GM12878 (cell line): ENCODE data around the gene JPH4. TPM values are rescaled to one million over a fixed set of nuclear protein-coding genes. Genes with fewer than 3 reads are reported as not detected.
A peak's percentile ranks its signal among the peaks of the same experiment; 100 is the strongest.

ENCODE experiments used
- ATAC-seq: fragments of 200-7000 bp; cut with Tn5 transposase; 3 replicates; pipeline ENCODE4 v1.9.1; 2020; ENCODE audit warnings: mild to moderate bottlenecking, moderate library complexity
- BruUV-seq: library from RNA; stranded (reverse); fragments of 400-500 nt; replicated peaks from 2 replicates; lab custom pipeline; 2021; lab: Mats Ljungman, UMichigan
- CTCF ChIA-PET: fragments of 300-600 bp; sonication (Branson Sonifier 250); formaldehyde crosslinking; extraction: SDS; loops from one replicate; lab custom pipeline; 2021; ENCODE audit warnings: inconsistent platforms; lab: Yijun Ruan, JAX
- POLR2A ChIA-PET: fragments of 350-600 bp; formaldehyde crosslinking; extraction: SDS; loops from one replicate; lab custom pipeline; 2021; ENCODE audit warnings: inconsistent platforms; lab: Charles Lee
- RAD21 ChIA-PET: fragments of 300-600 bp; sonication (Branson Sonifier 250); formaldehyde crosslinking; loops from one replicate; lab custom pipeline; 2023; ENCODE audit warnings: antibody characterized with exemption; ENCODE audit not compliant: unreplicated experiment; lab: Charles Lee
- SMC1A ChIA-PET: fragments of 300-600 bp; sonication (Branson Sonifier 250); formaldehyde crosslinking; loops from one replicate; lab custom pipeline; 2023; ENCODE audit not compliant: unreplicated experiment, uncharacterized antibody; lab: Charles Lee
- DNase-seq: peaks from one replicate; pipeline ENCODE4 v3.0.0-alpha.2; 2011; ENCODE audit warnings: low read depth, low spot score
- FAIRE-seq: peaks from 3 replicates; lab custom pipeline; 2011; peaks lifted over from hg19 to GRCh38; lab: Jason Lieb, UNC
- H2AFZ ChIP-seq: 2 replicates; pipeline ENCODE4 v1.6.0; 2011; ENCODE audit warnings: low read depth, low read length, control low read depth; ENCODE audit not compliant: control insufficient read depth
- H3K27ac ChIP-seq: 2 replicates; pipeline ENCODE4 v1.5.1; 2011; ENCODE audit warnings: control low read depth; ENCODE audit not compliant: control insufficient read depth, insufficient read depth
- H3K27me3 ChIP-seq, 2 experiments: replicated peaks in 1 of 2; 2 replicates each; pipeline versions ENCODE4 v1.6.0 to v1.6.1; 2011; ENCODE audit warnings: low read length in 1 of 2; ENCODE audit not compliant: control insufficient read depth in 2 of 2, insufficient read depth in 2 of 2
- H3K36me3 ChIP-seq, 2 experiments: 2 replicates each; pipeline ENCODE4 v1.5.1; 2011; ENCODE audit warnings: low read length in 1 of 2; ENCODE audit not compliant: control insufficient read depth in 2 of 2, insufficient read depth in 2 of 2
- H3K4me1 ChIP-seq: 2 replicates; pipeline ENCODE4 v1.6.1; 2011; ENCODE audit warnings: mild to moderate bottlenecking, low read length, moderate library complexity, mixed read lengths; ENCODE audit not compliant: control insufficient read depth, insufficient read depth
- H3K4me2 ChIP-seq: 2 replicates; pipeline ENCODE4 v1.6.0; 2011; ENCODE audit warnings: control low read depth; ENCODE audit not compliant: control insufficient read depth, insufficient read depth
- H3K4me3 ChIP-seq: fragments of 200-600 bp; sonication (generic); 2 replicates; pipeline ENCODE4 v1.5.1; 2016
- H3K79me2 ChIP-seq: 2 replicates; pipeline ENCODE4 v1.6.0; 2011; ENCODE audit warnings: low read length; ENCODE audit not compliant: control insufficient read depth, insufficient read depth
- H3K9ac ChIP-seq: 2 replicates; pipeline ENCODE4 v1.8.0; 2011; ENCODE audit warnings: low read length, control low read depth, mixed read lengths; ENCODE audit not compliant: control insufficient read depth, insufficient read depth
- H3K9me3 ChIP-seq: replicated peaks from 3 replicates; pipeline ENCODE4 v1.5.1; 2011; ENCODE audit warnings: mild to moderate bottlenecking, low read length; ENCODE audit not compliant: control insufficient read depth, insufficient read depth
- H4K20me1 ChIP-seq: 2 replicates; pipeline ENCODE4 v1.6.0; 2011; ENCODE audit not compliant: control insufficient read depth, insufficient read depth
- BACH1 ChIP-seq: fragments of 450-650 bp; IDR thresholded peaks from 2 replicates; pipeline ENCODE4 v1.6.1; 2017; ENCODE audit warnings: mild to moderate bottlenecking, borderline replicate concordance
- E4F1 ChIP-seq: fragments of 450-650 bp; IDR thresholded peaks from 2 replicates; pipeline ENCODE4 v1.6.1; 2018; ENCODE audit warnings: borderline replicate concordance, mild to moderate bottlenecking; ENCODE audit not compliant: partially characterized antibody
- NBN ChIP-seq: fragments of 450-650 bp; IDR thresholded peaks from 2 replicates; pipeline ENCODE4 v1.6.1; 2016
- POLR2A ChIP-seq: IDR thresholded peaks from 2 replicates; pipeline ENCODE4 v1.6.1; 2011; ENCODE audit warnings: low read depth, mild to moderate bottlenecking, low read length
- STAT1 ChIP-seq: fragments of 450-650 bp; conservative IDR thresholded peaks from 2 replicates; pipeline ENCODE4 v1.6.1; 2014; ENCODE audit warnings: antibody characterized with exemption, mild to moderate bottlenecking
- WGBS: methylation state at CpG from one replicate; pipeline ENCODE4 v1.1.6; 2016; ENCODE audit warnings: low lambda C conversion rate; ENCODE audit not compliant: insufficient replicate concordance, insufficient coverage; ENCODE audit errors: missing lambda C conversion rate; 5-methylcytosine and 5-hydroxymethylcytosine counted together
- in situ Hi-C: fragments of 300-500 bp; cut with MboI; formaldehyde crosslinking; loops from 9 replicates; pipeline ENCODE4 v1.14.3; 2018; ENCODE audit warnings: mixed read lengths
- intact Hi-C: fragments of 100-400 bp; cut with micrococcal nuclease; formaldehyde crosslinking; loops from one replicate; pipeline ENCODE4 v1.14.2; 2022; ENCODE audit not compliant: unreplicated experiment
- polyA plus RNA-seq, 11 experiments: library from polyadenylated mRNA; depleted of rRNA in 4 of 11; unstranded in 6 of 11; stranded (reverse) in 5 of 11; fragments of >200 nt; fragmentation: Nextera tagmentation in 4 of 11; fragmentation: Illumina TruSeq in 1 of 11; extraction: Ambion mirVana in 4 of 11; extraction: Trizol in 1 of 11; gene quantifications; 1 replicate in 1 of 11; 2 replicates in 10 of 11; pipeline versions ENCODE4 v1.2.1 to v1.2.3, GENCODE V29; 2011 to 2016; ENCODE audit warnings: inconsistent platforms in 2 of 11, missing spikeins in 2 of 11, low read depth in 1 of 11
- total RNA-seq, 4 experiments: library from RNA; depleted of rRNA in 3 of 4; stranded (reverse); fragments of >200 nt in 3 of 4; fragmentation: Illumina TruSeq in 1 of 4; extraction: Trizol in 1 of 4; gene quantifications; 2 replicates each; pipeline versions ENCODE4 v1.2.1 to v1.2.3, GENCODE V29; 2013 to 2021
- TF ChIP-seq, protein P1 (sequence below): fragments of 150-350 bp; IDR thresholded peaks from 2 replicates; pipeline ENCODE4 v1.6.1; 2016; ENCODE audit warnings: low read depth, low read length

JPH4 gene
- total and polyA plus RNA-seq, 10 of the 15 experiments (the other 5 are each of a cell fraction or from before 2014, with no cell fraction given), result 0.48 to 10.3 (median 3.8) TPM

DNA sequence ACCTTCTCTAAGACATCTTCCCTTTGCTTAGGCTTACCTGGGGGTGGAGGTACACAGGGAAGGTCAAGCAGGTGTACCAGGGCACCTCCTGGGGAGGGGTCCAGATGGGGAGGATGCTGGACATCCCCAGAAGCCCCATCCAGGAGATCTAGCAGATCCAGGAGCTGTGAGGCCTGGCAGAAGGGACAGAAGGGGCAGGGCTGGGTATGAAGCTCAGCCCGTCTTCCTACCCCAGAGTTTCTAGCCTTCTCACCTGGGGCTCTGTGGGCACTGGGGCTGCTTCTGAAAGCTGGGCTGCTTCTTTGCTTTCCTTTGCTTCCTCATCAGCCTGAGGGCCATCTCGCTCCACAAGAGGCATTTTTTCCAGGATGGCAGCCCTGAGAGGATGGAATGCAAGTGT lies 17.3 kb downstream of the JPH4 start:
- Histone ChIP-seq H3K27me3 (no peaks in the 10 kb centered on the region), H3K36me3 (peaks cover 17 to 23% of the 10 kb centered on the region in 2 experiments), H3K9me3 (no peaks in the 10 kb centered on the region), H3K4me1 (peaks cover 3% of the 10 kb centered on the region), H3K27ac (no peak overlapping the region), H3K9ac (no peak overlapping the region), H3K4me3 (no peak overlapping the region), H3K79me2 (peaks cover 27% of the 10 kb centered on the region), H4K20me1 (no peaks in the 10 kb centered on the region), H3K4me2 (no peak overlapping the region), H2AFZ (no peak overlapping the region)
- CTCF ChIA-PET, result interaction anchor here (0.6 to 13.1 kb wide), 14 partner anchors 9 to 516 kb away, joined by 3 to 436 read pairs (median 8); partner anchors contain the start of genes NGDN, PABPN1 and ZFHX2
- POLR2A ChIA-PET, result interaction anchor here (0.9 to 3.8 kb wide), 3 partner anchors 83 to 724 kb away, joined by 3 to 14 read pairs (median 4); no protein-coding TSS in a partner anchor
- no peak for FAIRE-seq
- WGBS, result 96% methylated on average over 2 of the region's 2 CpGs
- ATAC-seq, result no peak
- intact Hi-C loops, result no loop called here
- no peak for DNase-seq
- in situ Hi-C loops, result no loop called here
- TF ChIP-seq POLR2A (peak; percentile 10; the same call in 1 of the 2 replicates), E4F1 (no peak), NBN (no peak), STAT1 (no peak), BACH1 (no peak)
- TF ChIP-seq, protein P1, sequence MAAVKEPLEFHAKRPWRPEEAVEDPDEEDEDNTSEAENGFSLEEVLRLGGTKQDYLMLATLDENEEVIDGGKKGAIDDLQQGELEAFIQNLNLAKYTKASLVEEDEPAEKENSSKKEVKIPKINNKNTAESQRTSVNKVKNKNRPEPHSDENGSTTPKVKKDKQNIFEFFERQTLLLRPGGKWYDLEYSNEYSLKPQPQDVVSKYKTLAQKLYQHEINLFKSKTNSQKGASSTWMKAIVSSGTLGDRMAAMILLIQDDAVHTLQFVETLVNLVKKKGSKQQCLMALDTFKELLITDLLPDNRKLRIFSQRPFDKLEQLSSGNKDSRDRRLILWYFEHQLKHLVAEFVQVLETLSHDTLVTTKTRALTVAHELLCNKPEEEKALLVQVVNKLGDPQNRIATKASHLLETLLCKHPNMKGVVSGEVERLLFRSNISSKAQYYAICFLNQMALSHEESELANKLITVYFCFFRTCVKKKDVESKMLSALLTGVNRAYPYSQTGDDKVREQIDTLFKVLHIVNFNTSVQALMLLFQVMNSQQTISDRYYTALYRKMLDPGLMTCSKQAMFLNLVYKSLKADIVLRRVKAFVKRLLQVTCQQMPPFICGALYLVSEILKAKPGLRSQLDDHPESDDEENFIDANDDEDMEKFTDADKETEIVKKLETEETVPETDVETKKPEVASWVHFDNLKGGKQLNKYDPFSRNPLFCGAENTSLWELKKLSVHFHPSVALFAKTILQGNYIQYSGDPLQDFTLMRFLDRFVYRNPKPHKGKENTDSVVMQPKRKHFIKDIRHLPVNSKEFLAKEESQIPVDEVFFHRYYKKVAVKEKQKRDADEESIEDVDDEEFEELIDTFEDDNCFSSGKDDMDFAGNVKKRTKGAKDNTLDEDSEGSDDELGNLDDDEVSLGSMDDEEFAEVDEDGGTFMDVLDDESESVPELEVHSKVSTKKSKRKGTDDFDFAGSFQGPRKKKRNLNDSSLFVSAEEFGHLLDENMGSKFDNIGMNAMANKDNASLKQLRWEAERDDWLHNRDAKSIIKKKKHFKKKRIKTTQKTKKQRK, result no peak
- RAD21 ChIA-PET, result interaction anchor here (3.3 kb wide), 1 partner anchor 81 kb away, joined by 39 read pairs; no protein-coding TSS in a partner anchor
- SMC1A ChIA-PET, result interaction anchor here (1.0 to 9.7 kb wide), 3 partner anchors 12 to 91 kb away, joined by 3 to 124 read pairs (median 4); no protein-coding TSS in a partner anchor
- no TSS peak for BruUV-seq
